ENCODE measurements around the gene SHISAL2A. TPM values are rescaled to one million over a fixed set of nuclear protein-coding genes. Genes with fewer than 3 reads are reported as not detected.

Gene SHISAL2A
- total and polyA plus RNA-seq, 10 of the 15 experiments (the other 5 are each of a cell fraction or from before 2014, with no cell fraction given) = 0.18 to 0.67 (median 0.45) TPM

GRCh38 chr1:52636721-52637695 is 4.0 kb downstream of the SHISAL2A start:
- DNase-seq (ENCODE audit: low read depth, low spot score) (peak; percentile 87), FAIRE-seq (peak; percentile 86), ATAC-seq (peak; percentile 89)
- peaks cover 43% of the 10 kb centered on the region for H3K4me1 ChIP-seq (ENCODE audit: control insufficient read depth, insufficient read depth, low read length)
- POLR2A ChIA-PET = interaction anchor here (0.6 to 1.8 kb wide), 4 partner anchors 22 to 114 kb away, joined by 3 to 6 read pairs (median 4); no protein-coding TSS in a partner anchor
- H3K4me3 ChIP-seq = no peak overlapping the region; the same call in 1 of the 2 replicates
- H3K9me3 ChIP-seq (replicated peaks; ENCODE audit: control insufficient read depth, insufficient read depth, low read length) = no peaks in the 10 kb centered on the region; the same call in 2 of the 3 replicates
- 2% methylated on average over 11 of the region's 11 CpGs for WGBS (ENCODE audit: insufficient coverage, insufficient replicate concordance, low lambda C conversion rate, missing lambda C conversion rate)
- H4K20me1 ChIP-seq (ENCODE audit: control insufficient read depth, insufficient read depth) = no peaks in the 10 kb centered on the region
- peak overlapping the region; percentile 83 for H3K27ac ChIP-seq (ENCODE audit: control insufficient read depth, insufficient read depth)
- peak overlapping the region; percentile 47 for H2AFZ ChIP-seq (ENCODE audit: control insufficient read depth, low read depth, low read length)
- CTCF ChIA-PET = no interaction called here
- H3K4me2 ChIP-seq (ENCODE audit: control insufficient read depth, insufficient read depth) = peak overlapping the region; percentile 94
- peaks cover 1 to 8% of the 10 kb centered on the region in 2 experiments; a peak in 2 of 4 replicates for H3K27me3 ChIP-seq (replicated peaks in 1 of 2; ENCODE audit: control insufficient read depth in 2 of 2, insufficient read depth in 2 of 2, low read length in 1 of 2)
- RAD21 ChIA-PET (ENCODE audit: unreplicated experiment) = interaction anchor here (0.8 to 2.0 kb wide), 4 partner anchors 22 to 84 kb away, joined by 3 to 11 read pairs (median 4); partner anchors contain the start of gene TUT4
- no TSS peak for BruUV-seq (replicated peaks)
- intact Hi-C loops (cut with micrococcal nuclease; ENCODE audit: unreplicated experiment) (no loop called here), in situ Hi-C loops (cut with MboI) (no loop called here)
- H3K79me2 ChIP-seq (ENCODE audit: control insufficient read depth, insufficient read depth, low read length) = no peaks in the 10 kb centered on the region
- H3K36me3 ChIP-seq (ENCODE audit: control insufficient read depth in 2 of 2, insufficient read depth in 2 of 2, low read length in 1 of 2) = no peaks in the 10 kb centered on the region
- peak overlapping the region; percentile 56; the same call in 1 of the 2 replicates for H3K9ac ChIP-seq (ENCODE audit: control insufficient read depth, insufficient read depth, low read length)
- SMC1A ChIA-PET (ENCODE audit: uncharacterized antibody, unreplicated experiment) = interaction anchor here (0.6 to 4.0 kb wide), 10 partner anchors 15 to 497 kb away, joined by 3 to 26 read pairs (median 4); partner anchors contain the start of gene GPX7
- TF ChIP-seq SMARCA5 (IDR thresholded peaks at IDR 0.05) (peak; percentile 42; the same call in 1 of the 2 replicates), RB1 (IDR thresholded peaks at IDR 0.05; ENCODE audit: borderline replicate concordance) (peak; percentile 64; the same call in 1 of the 2 replicates), SREBF2 (IDR thresholded peaks at IDR 0.05; ENCODE audit: low read length) (no peak), MYC (IDR thresholded peaks at IDR 0.05; ENCODE audit: insufficient read depth, insufficient read length, insufficient replicate concordance, low read length, severe bottlenecking) (no peak), SREBF1 (IDR thresholded peaks at IDR 0.05; ENCODE audit: low read length) (peak; percentile 48; the same call in 1 of the 2 replicates), RFX5 (IDR thresholded peaks at IDR 0.05; ENCODE audit: low read depth, low read length) (peak; percentile 85), SKIL (IDR thresholded peaks at IDR 0.05; ENCODE audit: low read depth, poor library complexity, severe bottlenecking) (peak; percentile 96), E2F4 (IDR thresholded peaks at IDR 0.05; ENCODE audit: low read depth, low read length) (no peak), HDAC6 (IDR thresholded peaks at IDR 0.05; ENCODE audit: unreplicated experiment) (no peak), SUPT20H (IDR thresholded peaks at IDR 0.05; ENCODE audit: borderline replicate concordance, control insufficient read depth, low read depth, low read length) (no peak), RAD21 (IDR thresholded peaks at IDR 0.05; ENCODE audit: insufficient read depth, low read depth, low read length) (peak; percentile 21; the same call in 1 of the 2 replicates), SPI1 (IDR thresholded peaks at IDR 0.05; ENCODE audit: borderline replicate concordance, insufficient read depth, low read depth, low read length) (peak; percentile 100), TCF3 (IDR thresholded peaks at IDR 0.05; ENCODE audit: borderline replicate concordance, insufficient read depth, low read depth, low read length) (peak; percentile 47; the same call in 1 of the 2 replicates), SIN3A (IDR thresholded peaks at IDR 0.05; ENCODE audit: low read depth, low read length) (no peak), PAX8 (IDR thresholded peaks at IDR 0.05) (no peak), ZSCAN29 (IDR thresholded peaks at IDR 0.05) (no peak), NR2C1 (IDR thresholded peaks at IDR 0.05) (peak; percentile 55; the same call in 1 of the 2 replicates), SMAD5 (IDR thresholded peaks at IDR 0.05; ENCODE audit: low read depth) (0 out of 2 replicates have a peak, but pooled peaks have one; percentile 34)
- TF ChIP-seq, protein P1, sequence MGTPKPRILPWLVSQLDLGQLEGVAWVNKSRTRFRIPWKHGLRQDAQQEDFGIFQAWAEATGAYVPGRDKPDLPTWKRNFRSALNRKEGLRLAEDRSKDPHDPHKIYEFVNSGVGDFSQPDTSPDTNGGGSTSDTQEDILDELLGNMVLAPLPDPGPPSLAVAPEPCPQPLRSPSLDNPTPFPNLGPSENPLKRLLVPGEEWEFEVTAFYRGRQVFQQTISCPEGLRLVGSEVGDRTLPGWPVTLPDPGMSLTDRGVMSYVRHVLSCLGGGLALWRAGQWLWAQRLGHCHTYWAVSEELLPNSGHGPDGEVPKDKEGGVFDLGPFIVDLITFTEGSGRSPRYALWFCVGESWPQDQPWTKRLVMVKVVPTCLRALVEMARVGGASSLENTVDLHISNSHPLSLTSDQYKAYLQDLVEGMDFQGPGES (IDR thresholded peaks at IDR 0.05) = no peak
